Thymus (tissue), 11 donors: ENCODE measurements around the gene DCST2. TPM values are rescaled to one million over a fixed set of nuclear protein-coding genes. Genes with fewer than 3 reads are reported as not detected.

ENCODE experiments used
- DNase-seq, 9 donors: peaks; one replicate each; pipeline ENCODE4 v3.0.0-alpha.2; 2013; ENCODE audit warnings: low spot score in 9 of 9, low read depth in 6 of 9, missing footprints in 1 of 9
- H3K27ac ChIP-seq, 2 donors: one replicate each; pipeline ENCODE4 v1.5.1; 2013; ENCODE audit warnings: control low read depth in 1 of 2, low read depth in 1 of 2, low read length in 1 of 2, mild to moderate bottlenecking in 1 of 2, moderate library complexity in 1 of 2
- H3K27me3 ChIP-seq, 2 donors: one replicate each; pipeline ENCODE4 v1.5.1; 2013; ENCODE audit warnings: low read length in 1 of 2; ENCODE audit not compliant: control insufficient read depth in 2 of 2, insufficient read depth in 1 of 2
- H3K36me3 ChIP-seq, 2 donors: one replicate each; pipeline ENCODE4 v1.5.1; 2013; ENCODE audit warnings: low read length in 1 of 2, mild to moderate bottlenecking in 1 of 2, moderate library complexity in 1 of 2; ENCODE audit not compliant: control insufficient read depth in 2 of 2, insufficient read depth in 2 of 2
- H3K4me1 ChIP-seq, 2 donors: one replicate each; pipeline ENCODE4 v1.5.1; 2013; ENCODE audit warnings: low read length in 2 of 2; ENCODE audit not compliant: control insufficient read depth in 2 of 2, insufficient read depth in 2 of 2
- H3K4me3 ChIP-seq, 2 donors: one replicate each; pipeline ENCODE4 v1.5.1; 2013; ENCODE audit warnings: low read length in 2 of 2, control low read depth in 1 of 2, mild to moderate bottlenecking in 1 of 2
- H3K9me3 ChIP-seq, 2 donors: one replicate each; pipeline ENCODE4 v1.5.1; 2013; ENCODE audit warnings: low read length in 1 of 2, mild to moderate bottlenecking in 1 of 2; ENCODE audit not compliant: control insufficient read depth in 2 of 2, insufficient read depth in 1 of 2
- WGBS: extraction: QIAGEN DNeasy Blood & Tissue Kit; methylation state at CpG from one replicate; pipeline ENCODE4 v1.1.7; 2013; 5-methylcytosine and 5-hydroxymethylcytosine counted together
- polyA plus RNA-seq: library from polyadenylated mRNA; stranded (reverse); fragments of 200-250 nt; gene quantifications from one replicate; pipeline ENCODE4 v1.2.3, GENCODE V29; 2013
- total RNA-seq: library from RNA; stranded (reverse); fragments of 120-200 nt; gene quantifications from one replicate; pipeline ENCODE4 v1.2.4, GENCODE V29; 2013
- donor health status: healthy.

DCST2 gene
- total and polyA plus RNA-seq, 2 donors, result 0.24 to 7.8 TPM

DNA sequence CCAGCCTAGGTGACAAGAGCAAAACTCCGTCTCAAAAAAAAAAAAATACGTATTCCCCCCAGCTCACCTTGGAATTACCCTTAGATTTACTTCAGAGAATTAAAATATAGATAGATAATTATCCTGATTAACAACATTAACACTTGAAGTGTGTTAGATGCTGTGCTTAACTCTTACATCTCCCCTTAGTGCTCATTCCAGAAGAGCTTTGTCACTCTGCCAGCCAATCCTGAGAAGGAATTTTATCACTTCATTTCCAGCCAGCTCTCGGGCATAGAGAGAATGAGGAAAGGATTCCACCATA is 61.4 kb downstream of the DCST2 start:
- no peak for DNase-seq
- H3K4me3 ChIP-seq, result no peak overlapping the region
- peaks cover 13 to 24% of the 10 kb centered on the region in 2 donors for H3K36me3 ChIP-seq
- peaks cover 0 to 3% of the 10 kb centered on the region in 2 donors for H3K9me3 ChIP-seq
- peak overlapping the region; percentile 85 to 93 for H3K27ac ChIP-seq
- H3K4me1 ChIP-seq, result peaks cover 18 to 46% of the 10 kb centered on the region in 2 donors
- no peaks in the 10 kb centered on the region for H3K27me3 ChIP-seq
- WGBS, result 93% methylated on average over 3 of the region's 3 CpGs

DNA sequence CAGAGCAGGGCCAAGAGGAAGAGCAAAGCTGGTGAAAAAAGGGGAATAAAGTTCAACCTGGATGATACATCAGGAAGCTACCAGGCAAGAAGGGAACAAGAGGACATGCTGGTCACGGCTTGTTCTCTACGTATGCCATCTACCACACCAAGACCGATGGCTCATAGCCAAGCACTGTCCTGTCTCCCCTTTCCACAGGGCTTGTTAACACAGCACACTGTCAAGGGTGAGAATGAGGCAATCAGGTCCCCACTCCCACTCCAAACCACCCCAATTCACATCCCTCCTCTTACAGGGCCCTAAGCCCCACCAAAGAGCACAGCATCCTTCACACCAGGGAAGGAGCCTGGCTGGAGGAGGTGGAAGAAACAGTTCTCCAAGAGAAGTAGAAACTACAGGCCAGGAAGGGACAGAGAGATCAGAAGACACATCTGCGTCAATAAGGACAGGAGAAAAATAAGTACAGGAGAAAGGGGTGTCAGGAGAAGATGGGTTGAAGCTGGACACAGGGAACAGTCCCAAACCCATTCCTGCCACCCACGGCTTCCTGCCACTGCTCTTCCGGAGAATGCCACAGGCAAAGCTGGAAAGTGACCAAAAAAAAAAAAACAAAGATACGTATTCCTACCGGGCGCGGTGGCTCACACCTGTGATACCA is 62.1 kb downstream of the DCST2 start:
- WGBS, result 90% methylated on average over 10 of the region's 10 CpGs
- Histone ChIP-seq H3K27ac (peak overlapping the region; percentile 70 to 87), H3K36me3 (peaks cover 19 to 28% of the 10 kb centered on the region in 2 donors), H3K4me1 (peaks cover 18 to 45% of the 10 kb centered on the region in 2 donors), H3K27me3 (no peaks in the 10 kb centered on the region), H3K4me3 (no peak overlapping the region), H3K9me3 (peaks cover 0 to 3% of the 10 kb centered on the region in 2 donors)
- DNase-seq, result no peak

DNA sequence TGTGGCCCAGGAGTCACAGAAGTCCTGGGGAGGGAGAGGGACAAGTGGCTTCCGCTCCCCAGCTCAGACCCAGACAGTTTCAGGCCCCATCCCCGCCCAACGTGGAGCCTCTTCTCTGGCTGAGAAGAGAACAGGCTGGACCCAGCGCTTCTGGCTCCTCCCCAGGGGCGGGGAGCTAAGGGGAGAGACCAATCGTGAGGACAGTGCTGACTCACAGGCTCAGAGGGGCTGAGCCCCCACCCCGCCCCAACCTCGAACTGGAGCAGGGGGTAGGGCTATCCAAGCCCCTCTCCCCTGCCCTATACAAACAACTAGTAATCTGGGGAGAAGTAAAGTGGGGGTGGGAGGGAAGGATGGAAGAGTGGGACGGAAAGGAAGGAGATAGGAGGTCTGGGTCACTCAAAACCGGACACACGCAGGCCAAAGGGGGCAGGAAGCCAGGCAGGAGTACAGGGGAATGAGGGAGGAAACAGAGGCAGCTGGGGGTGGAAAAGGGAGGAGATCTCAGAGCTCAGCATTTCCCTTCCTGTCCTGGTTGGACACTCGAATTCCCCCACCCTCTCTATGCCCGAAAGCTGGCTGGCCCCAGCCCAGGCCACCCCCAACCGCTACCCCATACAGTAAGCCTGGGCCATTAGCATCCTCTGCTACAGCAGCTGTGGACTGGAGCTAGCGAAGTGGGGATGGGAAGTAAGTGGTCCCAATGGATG is 62.8 kb downstream of the DCST2 start, which contains the start of gene SHC1:
SHC1 (minus strand) TSS at position 117 of the 710 bp plus-strand sequence. CDS start 221 bp downstream, outside the sequence.
- Histone ChIP-seq H3K4me1 (peaks cover 15 to 38% of the 10 kb centered on the region in 2 donors), H3K27ac (peak within 1 kb of the TSS; percentile 70 to 87), H3K9me3 (peaks cover 0 to 3% of the 10 kb centered on the region in 2 donors), H3K27me3 (no peaks in the 10 kb centered on the region), H3K4me3 (peak within 1 kb of the TSS in 1 of 2 donors; percentile 4), H3K36me3 (peaks cover 26 to 35% of the 10 kb centered on the region in 2 donors)
- DNase-seq, result no peak
- WGBS, result 67% methylated on average over 15 of the region's 15 CpGs

- 83% methylated on average over 22 of the region's 22 CpGs for WGBS
- Histone ChIP-seq H3K4me3 (peak overlapping the region in 1 of 2 donors; percentile 4), H3K27me3 (no peaks in the 10 kb centered on the region), H3K9me3 (peaks cover 0 to 3% of the 10 kb centered on the region in 2 donors), H3K27ac (peak overlapping the region; percentile 43 to 70), H3K4me1 (peaks cover 11 to 36% of the 10 kb centered on the region in 2 donors), H3K36me3 (peaks cover 33 to 41% of the 10 kb centered on the region in 2 donors)
- DNase-seq, result no peak
These were observed 63.6 kb downstream of the DCST2 start for GRCh38 chr1:154969860-154970452.

DNA sequence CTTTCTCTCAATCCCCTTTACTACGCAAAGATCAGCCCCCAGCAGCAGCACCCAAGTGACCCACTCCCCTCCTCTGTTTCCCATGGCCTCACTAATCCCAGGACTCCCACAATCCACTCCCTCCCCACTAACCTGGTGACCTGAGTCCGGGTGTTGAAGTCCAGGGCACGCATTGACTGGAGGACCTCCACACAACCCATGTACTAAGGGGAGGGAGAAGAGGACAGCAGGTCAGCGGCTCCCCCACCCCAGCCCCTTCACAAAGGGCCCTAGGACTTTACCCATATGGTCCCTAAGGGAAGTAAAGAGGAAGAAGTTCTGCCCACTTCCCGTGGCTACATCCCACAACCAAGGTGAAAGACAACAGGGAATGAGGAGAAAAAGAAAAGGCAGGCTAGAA is 64.3 kb downstream of the DCST2 start:
- Histone ChIP-seq H3K27ac (no peak overlapping the region), H3K27me3 (no peaks in the 10 kb centered on the region), H3K36me3 (peaks cover 40 to 45% of the 10 kb centered on the region in 2 donors), H3K4me1 (peaks cover 11 to 36% of the 10 kb centered on the region in 2 donors), H3K9me3 (peaks cover 0 to 3% of the 10 kb centered on the region in 2 donors), H3K4me3 (no peak overlapping the region)
- no peak for DNase-seq
- WGBS, result 94% methylated on average over 5 of the region's 5 CpGs

GRCh38 chr1:154968731-154969130 is 64.8 kb downstream of the DCST2 start:
- Histone ChIP-seq H3K4me3 (no peak overlapping the region), H3K4me1 (peaks cover 11 to 37% of the 10 kb centered on the region in 2 donors), H3K9me3 (peaks cover 0 to 2% of the 10 kb centered on the region in 2 donors), H3K36me3 (peaks cover 43 to 49% of the 10 kb centered on the region in 2 donors), H3K27me3 (no peaks in the 10 kb centered on the region), H3K27ac (peak overlapping the region in 1 of 2 donors; percentile 12)
- 99% methylated on average over 3 of the region's 3 CpGs for WGBS
- no peak for DNase-seq

Other genes with a start within 250 kb of the DCST2 start
- gene KCNN3, start 163.5 kb downstream of the DCST2 start, total RNA-seq, result 1.8 TPM
- 0.64 TPM for gene KCNN3, start 163.5 kb downstream of the DCST2 start, polyA plus RNA-seq
- gene PMVK, start 97.1 kb downstream of the DCST2 start, total RNA-seq, result 14.7 TPM
- gene PMVK, start 97.1 kb downstream of the DCST2 start, polyA plus RNA-seq, result 27.5 TPM
- 91.5 TPM for gene PBXIP1, start 77.7 kb downstream of the DCST2 start, total RNA-seq
- gene PBXIP1, start 77.7 kb downstream of the DCST2 start, polyA plus RNA-seq, result 104 TPM
- 15.3 TPM for gene PYGO2, start 72.0 kb downstream of the DCST2 start, total RNA-seq
- 24.5 TPM for gene PYGO2, start 72.0 kb downstream of the DCST2 start, polyA plus RNA-seq
- gene SHC1, start 63.0 kb downstream of the DCST2 start, total RNA-seq, result 30.5 TPM
- gene SHC1, start 63.0 kb downstream of the DCST2 start, polyA plus RNA-seq, result 66.7 TPM
- 113 TPM for gene CKS1B, start 59.1 kb downstream of the DCST2 start, total RNA-seq
- gene CKS1B, start 59.1 kb downstream of the DCST2 start, polyA plus RNA-seq, result 32.8 TPM
- gene FLAD1, start 50.4 kb downstream of the DCST2 start, total RNA-seq, result 26.7 TPM
- 34.8 TPM for gene FLAD1, start 50.4 kb downstream of the DCST2 start, polyA plus RNA-seq
- 0.09 TPM for gene LENEP, start 40.2 kb downstream of the DCST2 start, total RNA-seq
- 0.16 TPM for gene LENEP, start 40.2 kb downstream of the DCST2 start, polyA plus RNA-seq
- 12.1 TPM for gene ZBTB7B, start 31.0 kb downstream of the DCST2 start, total RNA-seq
- gene ZBTB7B, start 31.0 kb downstream of the DCST2 start, polyA plus RNA-seq, result 21.9 TPM
- not detected for gene DCST1, start within 50 bp of the DCST2 start, total RNA-seq
- gene DCST1, start within 50 bp of the DCST2 start, polyA plus RNA-seq, result not detected
- 12.2 TPM for gene ADAM15, start 17.5 kb upstream of the DCST2 start, total RNA-seq
- 91.5 TPM for gene ADAM15, start 17.5 kb upstream of the DCST2 start, polyA plus RNA-seq
- 4.9 TPM for gene EFNA4, start 30.0 kb upstream of the DCST2 start, total RNA-seq
- gene EFNA4, start 30.0 kb upstream of the DCST2 start, polyA plus RNA-seq, result 7.4 TPM
- 2.1 TPM for gene EFNA3, start 45.1 kb upstream of the DCST2 start, total RNA-seq
- gene EFNA3, start 45.1 kb upstream of the DCST2 start, polyA plus RNA-seq, result 3.4 TPM
- 14.5 TPM for gene EFNA1, start 94.1 kb upstream of the DCST2 start, total RNA-seq
- 52.6 TPM for gene EFNA1, start 94.1 kb upstream of the DCST2 start, polyA plus RNA-seq
- 25.7 TPM for gene SLC50A1, start 102.1 kb upstream of the DCST2 start, total RNA-seq
- gene SLC50A1, start 102.1 kb upstream of the DCST2 start, polyA plus RNA-seq, result 54.5 TPM
- gene DPM3, start 106.8 kb upstream of the DCST2 start, total RNA-seq, result 34.0 TPM
- 155 TPM for gene DPM3, start 106.8 kb upstream of the DCST2 start, polyA plus RNA-seq
- 97.7 TPM for gene KRTCAP2, start 139.5 kb upstream of the DCST2 start, total RNA-seq
- gene KRTCAP2, start 139.5 kb upstream of the DCST2 start, polyA plus RNA-seq, result 223 TPM
- gene TRIM46, start 140.1 kb upstream of the DCST2 start, total RNA-seq, result 1.9 TPM
- gene TRIM46, start 140.1 kb upstream of the DCST2 start, polyA plus RNA-seq, result 4.3 TPM
- 7.6 TPM for gene THBS3, start 174.1 kb upstream of the DCST2 start, total RNA-seq
- 46.1 TPM for gene THBS3, start 174.1 kb upstream of the DCST2 start, polyA plus RNA-seq
- gene MTX1, start 174.9 kb upstream of the DCST2 start, total RNA-seq, result 35.1 TPM
- gene MTX1, start 174.9 kb upstream of the DCST2 start, polyA plus RNA-seq, result 36.8 TPM
- gene ENTREP3, start 221.7 kb upstream of the DCST2 start, total RNA-seq, result 2.1 TPM
- gene ENTREP3, start 221.7 kb upstream of the DCST2 start, polyA plus RNA-seq, result 12.5 TPM
- 29.1 TPM for gene SCAMP3, start 228.6 kb upstream of the DCST2 start, total RNA-seq
- gene SCAMP3, start 228.6 kb upstream of the DCST2 start, polyA plus RNA-seq, result 59.1 TPM
- 28.9 TPM for gene CLK2, start 239.7 kb upstream of the DCST2 start, total RNA-seq
- gene CLK2, start 239.7 kb upstream of the DCST2 start, polyA plus RNA-seq, result 86.5 TPM
- gene HCN3, start 243.7 kb upstream of the DCST2 start, total RNA-seq, result 0.76 TPM
- gene HCN3, start 243.7 kb upstream of the DCST2 start, polyA plus RNA-seq, result 2.6 TPM